Stromal cell of bone marrow (primary cell): ENCODE measurements around the gene WDFY1.
A peak's percentile ranks its signal among the peaks of the same experiment; 100 is the strongest.
"Not testable (repeated sequence)": the region's sequence is repeated elsewhere in the genome, so short reads cannot be mapped to it uniquely, and the experiment has no call there.

Experiments
- DNase-seq: peaks from one replicate; pipeline ENCODE4 v3.0.0-alpha.2; 2012; ENCODE audit warnings: low read depth

WDFY1 gene

DNA sequence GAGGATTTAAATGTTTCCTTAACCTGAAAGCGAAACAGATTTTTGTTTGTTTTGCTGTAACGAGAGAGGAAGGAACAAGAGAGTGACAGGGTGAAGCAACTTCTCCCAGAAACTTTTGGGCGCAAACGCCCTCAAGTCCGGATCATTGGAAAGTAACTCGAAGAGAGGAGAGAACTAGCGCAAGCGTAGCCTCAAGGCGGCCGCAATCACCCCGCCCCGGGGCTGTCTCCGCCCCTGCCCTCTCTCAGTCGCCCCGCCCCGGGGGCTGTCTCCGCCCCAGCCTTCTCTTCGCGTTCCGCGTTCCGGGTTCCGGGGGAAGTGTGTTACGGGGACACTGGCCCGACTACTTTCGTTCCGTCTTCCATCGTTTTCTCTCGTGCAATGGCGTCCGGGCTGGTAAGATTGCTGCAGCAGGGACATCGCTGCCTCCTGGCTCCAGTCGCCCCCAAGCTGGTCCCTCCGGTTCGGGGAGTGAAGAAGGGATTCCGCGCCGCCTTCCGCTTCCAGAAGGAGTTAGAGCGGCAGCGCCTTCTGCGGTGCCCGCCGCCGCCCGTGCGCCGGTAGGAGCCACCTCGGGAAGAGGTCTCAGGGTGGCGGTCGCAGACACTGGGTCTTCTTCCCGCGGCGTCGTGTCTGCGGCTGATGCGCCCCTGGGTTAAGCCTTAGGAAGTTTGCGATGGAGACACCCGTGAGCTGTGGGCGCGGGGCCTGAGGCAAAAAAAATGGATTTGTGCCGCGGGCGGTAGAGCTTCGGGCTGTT, 12.1 kb upstream of the WDFY1 start, which contains the start of gene MRPL44:
Gene MRPL44 (plus strand): TSS at position 372 of the 760 bp plus-strand sequence. CDS start 10 bp downstream, at position 382.
- DNase-seq: peak; percentile 93

DNA sequence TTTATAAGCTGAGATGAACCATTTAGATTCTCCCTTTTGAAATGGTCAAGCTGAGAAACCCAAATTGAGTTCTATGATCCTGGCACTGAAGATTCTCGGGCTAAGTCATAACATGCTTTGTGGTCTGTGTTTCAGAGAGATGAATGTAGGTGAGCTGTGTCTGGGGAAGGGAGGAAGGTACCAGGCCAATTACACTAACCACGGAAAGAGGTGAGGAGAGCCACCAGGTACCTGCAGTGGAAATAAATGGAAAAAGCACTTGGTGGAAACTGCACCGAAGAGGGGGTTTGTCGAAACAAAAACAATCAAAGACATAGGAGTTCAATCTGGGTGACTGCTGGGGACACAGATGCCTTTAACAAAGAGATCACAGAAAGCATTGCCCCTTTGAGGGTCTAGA, 11.2 kb upstream of the WDFY1 start:
- DNase-seq: no peak

DNA sequence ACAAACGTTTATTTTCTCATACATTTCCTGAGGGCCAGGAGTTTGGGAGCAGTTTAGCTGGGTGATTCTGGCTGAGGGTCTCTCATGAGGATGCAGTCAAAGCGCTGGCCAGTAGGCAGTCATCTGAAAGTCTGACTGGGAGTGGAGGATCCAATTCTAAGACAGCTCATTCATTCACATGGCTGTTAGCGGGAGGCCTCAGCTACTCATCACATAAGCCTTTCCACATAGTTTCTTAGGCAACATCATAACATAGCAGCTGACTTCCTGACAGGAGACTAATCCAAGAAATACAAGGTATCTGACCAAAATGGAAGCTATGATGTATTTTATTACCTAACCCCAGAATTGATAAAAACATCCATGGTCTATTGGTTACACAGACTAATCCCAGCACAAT, 9.3 kb upstream of the WDFY1 start:
- peak; percentile 91 for DNase-seq

DNA sequence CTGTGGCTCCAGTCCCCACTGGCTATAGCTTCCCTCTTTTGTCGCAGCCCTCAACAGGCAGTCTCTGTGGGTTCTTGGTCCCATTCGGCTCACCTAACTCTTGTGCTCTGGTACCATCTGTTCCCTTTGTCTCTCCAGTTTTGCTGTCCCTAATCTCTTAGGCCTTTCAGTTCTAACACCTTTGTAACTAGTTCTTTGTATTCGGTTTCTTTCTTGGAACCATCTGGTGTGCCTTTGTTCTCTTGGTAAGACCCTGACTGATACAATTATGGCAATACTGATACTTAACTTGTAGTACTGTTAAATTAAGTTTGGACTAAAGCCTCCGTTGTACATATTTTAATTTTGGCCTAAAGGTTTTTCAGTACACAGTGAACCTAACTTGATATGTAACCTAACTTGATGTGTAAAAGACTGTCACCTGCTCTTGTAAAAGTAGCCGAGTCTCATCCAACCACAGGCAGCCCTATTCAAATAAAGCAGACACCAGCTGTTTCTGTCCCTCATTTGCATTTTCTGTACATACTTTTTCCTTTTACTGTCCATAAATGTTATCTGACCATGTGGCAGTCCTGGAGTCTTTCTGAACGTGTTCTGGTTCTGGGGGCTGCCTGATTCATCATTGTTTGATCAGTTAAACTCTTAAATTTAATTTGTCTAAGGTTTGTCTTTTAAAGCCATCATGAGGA, 7.3 kb upstream of the WDFY1 start:
- DNase-seq: no peak

DNA sequence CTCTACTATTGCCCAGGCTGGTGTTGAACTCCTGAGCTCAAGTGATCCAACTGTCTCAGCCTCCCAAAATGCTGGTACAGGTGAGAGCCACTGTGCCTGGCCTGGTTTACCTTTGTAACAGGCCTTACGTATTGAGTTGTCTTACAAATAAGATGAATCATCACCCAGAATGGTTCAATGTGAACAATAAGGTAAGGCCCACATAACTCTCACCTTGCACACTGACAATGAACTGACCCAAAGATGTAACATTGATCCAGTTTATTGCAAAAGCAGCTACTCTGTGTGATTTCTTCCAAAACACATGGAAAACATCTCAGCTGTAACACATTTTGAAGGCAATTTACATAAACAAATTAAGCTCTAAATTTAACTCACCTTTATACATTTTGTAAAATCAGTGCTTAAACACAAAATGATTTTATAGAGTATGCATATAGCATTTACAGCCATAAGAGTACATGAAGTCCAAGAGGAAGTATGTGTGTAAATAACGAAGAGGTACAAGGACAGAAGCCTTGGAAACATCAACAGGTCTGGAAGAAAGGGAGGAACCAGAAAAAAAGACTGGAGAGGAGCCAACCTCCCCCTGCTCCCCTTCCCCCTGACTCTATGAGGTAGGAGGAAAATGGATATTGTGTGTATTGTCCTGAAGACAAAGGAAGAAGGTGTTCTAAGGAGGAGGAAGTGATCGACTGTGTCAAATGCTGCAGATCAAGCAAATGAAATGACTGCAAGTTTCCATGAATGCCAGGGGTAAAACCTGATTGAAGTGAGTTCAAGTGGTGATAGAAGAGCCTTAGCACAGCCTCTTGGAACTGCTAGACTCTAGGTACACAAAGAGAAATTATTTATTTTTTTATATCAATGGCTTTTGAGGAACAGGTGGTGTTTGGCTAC, 5.6 kb upstream of the WDFY1 start:
- no peak for DNase-seq

DNA sequence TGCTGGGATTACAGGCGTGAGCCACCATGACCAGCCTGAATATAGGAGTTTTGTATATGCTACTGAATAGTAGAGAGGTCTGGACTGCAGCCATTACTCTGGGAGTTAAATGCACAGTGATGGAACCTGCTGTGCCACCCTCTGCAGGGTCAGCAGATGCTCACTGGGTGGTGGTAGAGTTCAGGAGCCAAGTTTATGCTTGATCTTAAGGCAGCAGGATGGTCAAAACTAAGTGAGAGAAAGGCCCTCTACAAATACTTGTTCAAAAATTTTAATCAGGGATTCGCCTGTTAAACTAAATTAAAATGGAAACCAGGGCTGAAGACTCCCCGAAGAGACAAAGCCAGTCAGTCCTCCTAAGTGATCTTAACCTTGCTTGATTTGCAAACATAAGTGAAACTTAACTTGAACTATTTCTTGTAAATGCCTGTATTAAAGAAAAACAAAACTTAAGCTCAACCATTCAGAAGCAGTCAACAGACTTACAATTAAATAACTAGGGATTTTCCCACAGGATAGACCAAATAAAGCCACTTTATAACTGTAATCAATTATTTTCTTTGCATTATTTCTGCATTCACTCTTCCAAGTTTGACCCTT, 4.2 kb upstream of the WDFY1 start:
- no peak for DNase-seq

DNA sequence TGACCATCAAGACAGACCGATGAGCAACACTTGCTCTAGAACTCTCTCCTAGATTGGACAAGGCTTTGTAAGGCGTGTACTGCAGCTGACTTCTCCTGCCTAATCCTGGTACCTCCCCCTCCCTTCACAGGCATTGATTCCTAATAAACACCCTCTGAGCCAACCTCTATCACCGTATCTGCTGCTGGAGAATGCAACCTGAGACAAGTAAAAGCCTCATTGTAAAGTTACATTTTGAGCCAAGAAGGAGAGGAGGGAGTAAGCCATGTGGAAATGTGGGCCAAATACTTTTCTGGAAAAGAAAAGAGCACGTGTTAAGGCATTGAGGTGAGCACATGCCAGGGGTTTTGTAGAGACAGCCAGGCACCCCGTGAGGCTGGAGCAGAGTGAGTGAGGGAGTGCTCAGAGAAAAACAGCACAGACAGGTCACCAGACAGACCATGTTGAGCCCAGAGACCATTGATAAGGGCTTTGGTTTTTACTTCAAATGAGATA, 2.6 kb upstream of the WDFY1 start:
- no peak for DNase-seq

DNA sequence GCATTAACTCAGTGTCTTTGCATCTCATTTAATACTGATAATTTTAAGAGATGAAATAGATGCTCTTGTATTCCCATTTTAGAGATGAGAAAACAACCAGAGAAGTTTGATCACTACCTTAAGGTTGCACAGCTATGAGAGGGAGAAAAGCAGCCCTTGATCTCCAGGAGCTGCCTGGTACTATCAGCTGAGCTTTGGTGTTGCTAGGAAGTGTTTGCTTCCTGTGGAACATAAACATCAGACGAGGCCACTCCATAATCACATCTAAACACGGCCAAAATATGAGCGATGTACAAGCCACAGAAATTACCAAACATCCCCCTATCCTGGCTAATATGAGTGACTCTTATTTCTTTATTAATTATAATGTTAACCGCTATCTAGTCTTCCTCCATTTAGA, 620 bp upstream of the WDFY1 start:
- no peak for DNase-seq

DNA sequence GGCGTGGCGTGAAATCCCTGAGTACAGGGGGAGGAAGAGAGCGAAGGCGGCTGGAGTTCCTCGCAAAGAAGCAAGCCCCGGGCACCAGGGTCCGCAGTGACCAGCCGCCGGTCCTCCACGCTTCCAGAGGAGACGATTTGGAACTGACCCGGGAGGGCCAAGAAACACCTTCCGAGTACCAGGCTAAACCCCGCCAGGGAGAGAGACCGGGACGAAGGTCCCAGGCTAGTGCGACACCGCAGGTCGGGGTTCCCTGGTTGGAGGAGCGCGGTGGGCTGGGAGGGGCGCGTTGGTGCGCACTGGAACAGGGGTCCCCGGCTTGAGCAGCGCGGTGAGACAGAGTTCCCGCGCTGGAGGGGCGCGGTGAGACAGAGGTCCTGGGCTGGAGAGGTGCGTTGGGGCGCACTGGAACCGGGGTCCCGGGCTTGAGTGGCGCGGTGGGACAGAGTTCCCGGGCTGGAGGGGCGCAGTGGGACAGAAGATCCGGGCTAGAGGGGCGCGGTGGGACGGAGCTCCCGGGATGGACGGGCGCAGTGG, 901 bp downstream of the WDFY1 start:
- no peak for DNase-seq

DNA sequence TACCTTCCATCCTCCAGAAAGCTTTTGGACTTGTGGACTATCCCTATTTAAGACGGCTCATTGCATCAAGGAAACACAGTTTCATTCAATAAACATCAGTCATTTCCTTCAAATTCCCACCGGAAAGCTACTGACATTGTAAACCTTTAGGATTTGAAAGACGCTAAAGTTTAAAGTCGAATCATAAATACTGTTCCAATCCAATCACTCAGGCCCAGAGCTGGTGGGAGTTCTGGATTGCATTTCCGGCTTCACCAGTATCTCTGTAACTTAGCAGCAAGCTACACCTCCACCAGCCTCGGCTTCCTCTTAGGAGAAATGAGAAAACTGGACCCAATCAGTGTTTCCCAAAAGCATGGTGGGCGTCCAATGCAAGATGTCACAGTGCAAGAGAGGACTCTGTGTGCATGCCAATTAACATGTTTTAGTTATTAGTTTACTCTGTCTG, 1.6 kb downstream of the WDFY1 start:
- no peak for DNase-seq

DNA sequence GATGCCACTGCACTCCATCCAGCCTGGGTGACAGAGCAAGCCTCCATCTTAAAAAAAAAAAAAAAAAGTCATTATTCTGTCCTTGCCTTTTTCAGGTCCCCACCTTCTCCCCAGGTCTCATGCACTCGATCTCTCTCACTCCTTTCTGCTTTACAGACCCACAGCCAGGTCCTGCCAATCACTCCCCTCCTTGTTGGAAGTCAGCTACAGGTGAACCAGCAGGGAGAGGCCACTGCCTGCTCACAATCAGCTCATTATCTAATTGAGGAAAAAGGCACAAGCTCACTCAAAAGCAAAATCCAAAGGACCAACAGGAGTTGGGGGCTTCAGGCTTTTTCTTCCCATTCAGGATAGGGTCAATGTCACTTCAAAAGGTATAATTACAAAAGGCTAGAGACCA, 2.0 kb downstream of the WDFY1 start:
- DNase-seq: no peak

DNA sequence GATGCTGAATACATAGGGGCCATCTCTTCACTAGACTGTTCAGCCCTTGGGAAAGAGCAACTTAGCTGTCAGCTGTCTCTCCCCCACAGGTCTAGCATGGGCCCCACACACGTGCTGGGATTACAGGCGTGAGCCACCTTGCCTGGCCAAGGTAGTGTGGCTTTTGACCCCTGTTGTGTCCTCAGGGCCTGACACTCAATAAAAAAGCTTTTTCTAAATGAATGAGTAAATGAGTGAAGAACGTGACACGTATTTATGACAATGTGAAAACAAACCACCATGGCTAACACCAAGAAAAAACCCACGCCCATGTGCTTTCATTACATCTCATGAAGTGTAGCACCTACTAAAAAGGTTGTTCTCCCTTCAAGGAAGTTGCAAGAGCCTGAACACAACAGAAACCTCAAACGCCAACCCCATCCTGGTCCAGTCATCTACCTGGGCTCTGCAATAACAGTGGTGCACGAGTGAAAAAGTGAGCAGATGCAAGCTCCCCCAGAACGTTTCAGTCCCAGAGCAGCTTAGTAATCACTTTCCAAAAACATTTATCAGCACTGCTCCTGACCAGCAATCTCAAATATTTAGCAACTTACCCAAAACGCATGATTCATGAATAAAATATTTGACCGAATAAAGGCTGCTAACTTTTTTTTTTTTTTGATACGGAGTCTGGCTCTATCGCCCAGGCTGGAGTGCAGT, 3.4 kb downstream of the WDFY1 start:
- no peak for DNase-seq

DNA sequence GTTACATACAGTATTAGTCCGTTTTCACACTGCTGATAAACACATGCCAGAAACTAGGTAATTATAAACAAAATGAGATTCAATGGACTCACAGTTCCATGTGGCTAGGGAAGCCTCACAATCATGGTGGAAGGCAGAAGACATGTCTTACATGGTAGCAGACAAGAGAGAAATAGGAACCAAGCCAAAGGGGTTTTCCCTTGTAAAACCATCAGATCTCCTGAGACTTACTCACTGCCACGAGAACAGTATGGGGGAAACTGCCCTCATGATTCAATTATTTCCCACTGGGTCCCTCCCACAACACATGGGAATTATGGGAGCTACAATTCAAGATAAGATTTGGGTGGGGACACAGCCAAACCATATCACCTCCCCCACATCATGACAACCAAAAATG, 5.7 kb downstream of the WDFY1 start:
- DNase-seq: not testable (repeated sequence)

DNA sequence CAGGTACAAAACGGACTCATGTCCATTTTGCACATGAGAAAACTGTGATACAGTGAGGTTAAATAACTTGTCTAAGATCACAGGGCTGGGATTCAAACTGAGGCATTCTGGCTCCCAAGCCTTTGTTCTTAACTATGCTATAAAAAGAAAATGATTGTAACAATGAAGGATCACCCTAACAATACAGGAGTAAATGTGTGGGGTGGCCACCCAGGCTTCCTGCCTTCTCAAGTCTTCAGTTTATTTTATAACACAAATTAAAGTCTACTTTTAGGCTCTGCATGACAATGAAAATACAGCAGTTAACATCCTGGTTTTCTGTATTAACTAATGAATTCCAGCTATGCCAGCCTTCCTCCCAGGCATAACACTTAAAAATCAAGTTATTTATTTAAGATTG, 7.6 kb downstream of the WDFY1 start:
- DNase-seq: no peak

DNA sequence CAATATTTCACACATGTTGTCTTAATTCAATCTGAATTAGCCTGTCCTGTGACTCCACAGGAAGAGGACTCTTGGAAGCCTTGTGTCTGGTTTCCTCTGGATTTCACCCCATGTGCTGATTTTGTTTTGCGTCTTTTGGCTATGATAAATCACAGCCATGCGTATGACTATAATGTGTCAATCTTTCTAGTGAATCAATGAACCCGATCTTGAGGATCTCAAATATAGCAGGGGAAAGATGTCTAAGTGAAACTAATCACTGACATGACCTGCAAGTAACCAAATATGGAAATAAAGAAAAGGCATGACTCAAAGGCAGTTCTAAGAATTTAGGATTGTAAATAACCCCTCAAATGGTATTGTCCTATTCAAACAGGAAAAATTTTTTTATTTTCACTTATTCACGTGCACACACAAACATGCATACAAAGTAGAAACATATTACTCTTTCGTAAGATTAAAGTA, 8.2 kb downstream of the WDFY1 start:
- no peak for DNase-seq

DNA sequence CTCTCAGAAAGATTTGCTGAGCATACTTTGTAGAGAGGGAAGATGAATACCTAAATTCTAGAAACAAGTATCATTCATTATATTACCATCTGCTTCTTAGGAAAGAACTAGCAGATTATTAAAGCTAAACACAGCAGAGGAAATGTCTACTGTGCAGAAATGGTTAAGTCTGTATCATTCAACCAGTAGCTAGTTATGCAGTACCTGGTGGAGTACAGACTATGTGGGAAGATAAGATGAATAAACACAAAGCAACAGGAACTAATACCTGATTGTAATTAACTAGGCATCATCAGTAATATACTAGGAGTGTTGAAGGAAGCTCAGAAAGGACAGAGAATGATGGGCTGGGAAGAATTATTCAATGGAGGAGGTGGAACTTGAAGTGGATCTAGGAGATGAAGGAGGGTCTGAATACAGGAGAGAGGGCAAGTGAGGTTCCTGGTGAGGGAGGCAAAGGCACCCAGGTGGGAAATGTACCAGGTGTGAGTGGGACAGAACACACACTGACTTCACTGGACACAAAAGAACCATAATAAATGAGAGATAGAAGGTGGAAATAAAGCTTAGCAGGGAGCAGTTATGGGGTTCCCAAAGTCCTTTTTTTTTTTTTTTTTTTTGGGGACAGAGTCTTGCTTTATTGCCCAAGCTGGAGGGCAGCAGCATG, 9.5 kb downstream of the WDFY1 start:
- no peak for DNase-seq

DNA sequence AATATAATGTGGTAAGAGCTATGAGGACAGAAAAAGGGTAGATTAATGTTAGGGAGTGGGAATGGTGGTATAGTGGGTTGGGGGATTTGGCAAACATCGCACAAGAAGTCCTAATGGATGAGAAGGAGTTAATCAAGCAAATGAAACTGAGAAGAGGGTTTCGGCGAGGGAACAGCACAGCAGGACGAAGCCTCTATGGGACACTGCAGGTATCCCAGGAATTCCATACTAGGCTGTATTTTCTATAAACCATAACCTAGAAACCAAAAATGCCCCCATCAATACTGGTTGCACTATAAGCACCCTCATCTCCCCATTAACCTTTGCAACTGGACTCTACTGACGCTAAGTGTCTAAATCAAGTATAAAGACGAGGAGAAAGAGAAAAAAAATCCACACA, 10.3 kb downstream of the WDFY1 start:
- no peak for DNase-seq

DNA sequence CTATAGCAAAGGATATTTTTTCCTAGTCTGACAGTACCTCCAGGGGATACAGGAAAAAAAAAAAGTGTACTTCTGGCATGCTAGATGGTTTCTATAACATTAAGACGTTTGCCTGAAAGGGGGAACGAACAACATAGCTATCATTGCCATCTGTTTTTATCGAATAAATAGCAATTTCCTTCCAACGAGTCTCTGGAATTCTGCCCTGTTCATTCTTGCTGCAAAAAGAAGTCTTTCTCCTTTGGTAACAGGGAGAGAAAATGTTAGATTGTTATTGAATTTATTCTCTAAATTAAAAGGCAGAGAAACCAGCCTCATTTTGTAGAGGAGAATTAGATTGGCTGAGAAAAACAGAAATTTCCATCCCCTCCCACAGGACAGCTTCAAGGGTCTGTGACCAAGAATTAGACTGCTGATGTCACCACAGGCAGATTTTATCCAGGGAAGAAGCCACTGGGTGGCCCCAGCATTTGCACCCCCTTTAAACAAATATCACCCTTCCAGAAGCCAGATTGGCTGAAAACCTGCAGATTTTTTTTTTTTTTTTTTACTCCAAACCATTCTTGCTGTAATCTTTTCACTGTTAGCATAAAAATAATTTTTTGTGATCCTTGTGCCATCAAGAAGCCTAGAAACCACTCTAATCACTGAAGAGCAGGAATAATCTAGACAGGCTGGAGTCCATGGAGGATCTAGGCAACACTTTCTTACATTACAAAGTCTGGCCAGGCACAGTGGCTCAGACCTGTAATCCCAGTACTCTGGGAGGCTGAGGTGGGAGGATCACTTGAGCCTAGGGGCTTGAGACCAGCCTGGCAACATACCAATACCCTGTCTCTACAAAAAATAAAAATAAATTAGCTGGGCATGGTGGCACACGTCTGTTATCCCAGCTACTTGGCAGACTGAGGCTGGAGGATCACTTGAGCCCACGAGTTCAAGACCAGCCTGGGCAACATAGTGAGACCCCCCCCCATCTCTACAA, 12.0 kb downstream of the WDFY1 start:
- DNase-seq: no peak
